Mesenchymal stem cell (in vitro differentiated cells and primary cell): ENCODE data around the gene LIMS2. TPM values are rescaled to one million over a fixed set of nuclear protein-coding genes. Genes with fewer than 3 reads are reported as not detected.

Experiments used
- DNase-seq: peaks from one replicate; pipeline ENCODE4 v3.0.0-alpha.2; 2013
- H2AFZ ChIP-seq: one replicate; pipeline ENCODE4 v1.6.1; 2013; ENCODE audit warnings: low read depth, mild to moderate bottlenecking, control low read depth, inconsistent platforms, low read length, moderate library complexity
- H2AK5ac ChIP-seq: 2 replicates; pipeline ENCODE4 v1.6.1; 2013; ENCODE audit warnings: low read length, moderate library complexity, mild to moderate bottlenecking, inconsistent platforms; ENCODE audit not compliant: severe bottlenecking
- H2BK120ac ChIP-seq: one replicate; pipeline ENCODE4 v1.6.1; 2013; ENCODE audit warnings: low read depth, mild to moderate bottlenecking, inconsistent platforms, low read length, moderate library complexity
- H2BK12ac ChIP-seq, 2 experiments: one replicate each; pipeline ENCODE4 v1.6.1; 2013; ENCODE audit warnings: inconsistent platforms in 2 of 2, low read length in 2 of 2, mild to moderate bottlenecking in 2 of 2, moderate library complexity in 2 of 2, control low read depth in 1 of 2
- H2BK15ac ChIP-seq: one replicate; pipeline ENCODE4 v1.6.1; 2013; ENCODE audit warnings: mild to moderate bottlenecking, low read depth, inconsistent platforms; ENCODE audit not compliant: poor library complexity, severe bottlenecking
- H2BK5ac ChIP-seq: 2 replicates; pipeline ENCODE4 v1.6.1; 2013; ENCODE audit warnings: low read depth, mild to moderate bottlenecking, low read length, control low read depth, inconsistent platforms; ENCODE audit not compliant: poor library complexity, severe bottlenecking
- H3K14ac ChIP-seq, 2 experiments: one replicate each; pipeline ENCODE4 v1.6.1; 2013; ENCODE audit warnings: inconsistent platforms in 2 of 2, low read length in 2 of 2, control low read depth in 1 of 2, mild to moderate bottlenecking in 1 of 2, moderate library complexity in 1 of 2
- H3K18ac ChIP-seq, 2 experiments: one replicate each; pipeline ENCODE4 v1.6.1; 2013; ENCODE audit warnings: inconsistent platforms in 2 of 2, low read length in 2 of 2, control low read depth in 1 of 2, low read depth in 1 of 2, mild to moderate bottlenecking in 1 of 2
- H3K23ac ChIP-seq, 2 experiments: one replicate each; pipeline ENCODE4 v1.6.1; 2013; ENCODE audit warnings: inconsistent platforms in 2 of 2, low read length in 2 of 2, mild to moderate bottlenecking in 2 of 2, moderate library complexity in 2 of 2, control low read depth in 1 of 2
- H3K27ac ChIP-seq: 2 replicates; pipeline ENCODE4 v1.5.1; 2013; ENCODE audit warnings: mild to moderate bottlenecking, moderate library complexity, low read length, control low read depth, inconsistent platforms; ENCODE audit not compliant: poor library complexity, severe bottlenecking
- H3K27me3 ChIP-seq, 2 experiments: 2 replicates each; pipeline versions ENCODE4 v1.6.1 to v1.7.0; 2013; ENCODE audit warnings: low read length in 2 of 2, mild to moderate bottlenecking in 2 of 2, moderate library complexity in 2 of 2, control low read depth in 1 of 2, inconsistent platforms in 1 of 2; ENCODE audit not compliant: control insufficient read depth in 1 of 2, insufficient read depth in 1 of 2
- H3K36me3 ChIP-seq, 2 experiments: 2 replicates each; pipeline versions ENCODE4 v1.6.1 to v1.7.0; 2013; ENCODE audit warnings: low read length in 2 of 2, control low read depth in 1 of 2, inconsistent platforms in 1 of 2, low read depth in 1 of 2, mild to moderate bottlenecking in 1 of 2; ENCODE audit not compliant: insufficient read depth in 2 of 2, control insufficient read depth in 1 of 2
- H3K4ac ChIP-seq, 2 experiments: one replicate each; pipeline ENCODE4 v1.6.1; 2013; ENCODE audit warnings: inconsistent platforms in 2 of 2, low read length in 2 of 2, mild to moderate bottlenecking in 2 of 2, moderate library complexity in 2 of 2, control low read depth in 1 of 2, low read depth in 1 of 2
- H3K4me1 ChIP-seq: 2 replicates; pipeline ENCODE4 v1.6.1; 2013; ENCODE audit warnings: low read depth, low read length, control low read depth; ENCODE audit not compliant: control insufficient read depth, insufficient read depth
- H3K4me2 ChIP-seq: 2 replicates; pipeline ENCODE4 v1.6.1; 2013; ENCODE audit warnings: low read length, mild to moderate bottlenecking, inconsistent platforms; ENCODE audit not compliant: poor library complexity, severe bottlenecking
- H3K4me3 ChIP-seq, 2 experiments: 2 replicates each; pipeline versions ENCODE4 v1.5.1 to v1.7.0; 2013; ENCODE audit warnings: low read length in 2 of 2, mild to moderate bottlenecking in 2 of 2, control low read depth in 1 of 2, low read depth in 1 of 2; ENCODE audit not compliant: insufficient read depth in 1 of 2
- H3K79me1 ChIP-seq: replicated peaks from 2 replicates; pipeline ENCODE4 v1.6.1; 2013; ENCODE audit warnings: mild to moderate bottlenecking, control low read depth, low read length, inconsistent platforms; ENCODE audit not compliant: poor library complexity, severe bottlenecking
- H3K9ac ChIP-seq: 2 replicates; pipeline ENCODE4 v1.7.0; 2013; ENCODE audit warnings: mild to moderate bottlenecking, low read length, moderate library complexity
- H3K9me3 ChIP-seq: 2 replicates; pipeline ENCODE4 v1.7.0; 2013; ENCODE audit warnings: mild to moderate bottlenecking, low read length; ENCODE audit not compliant: control insufficient read depth
- H4K8ac ChIP-seq: one replicate; pipeline ENCODE4 v1.6.1; 2013; ENCODE audit warnings: inconsistent platforms, mild to moderate bottlenecking, low read length, moderate library complexity
- H4K91ac ChIP-seq: one replicate; pipeline ENCODE4 v1.6.1; 2013; ENCODE audit warnings: mild to moderate bottlenecking, low read length, inconsistent platforms
- WGBS: methylation state at CpG from one replicate; pipeline ENCODE4 v1.1.7; 2013; ENCODE audit warnings: mixed read lengths; 5-methylcytosine and 5-hydroxymethylcytosine counted together
- polyA plus RNA-seq, 2 experiments: library from polyadenylated mRNA; stranded (reverse); fragments of 200-250 nt; gene quantifications; one replicate each; pipeline ENCODE4 v1.2.3, GENCODE V29; 2013

Gene LIMS2
- 37.6 TPM for polyA plus RNA-seq (2013, experiment 1 of 2)
- polyA plus RNA-seq (2013, experiment 2 of 2): 36.4 TPM

DNA sequence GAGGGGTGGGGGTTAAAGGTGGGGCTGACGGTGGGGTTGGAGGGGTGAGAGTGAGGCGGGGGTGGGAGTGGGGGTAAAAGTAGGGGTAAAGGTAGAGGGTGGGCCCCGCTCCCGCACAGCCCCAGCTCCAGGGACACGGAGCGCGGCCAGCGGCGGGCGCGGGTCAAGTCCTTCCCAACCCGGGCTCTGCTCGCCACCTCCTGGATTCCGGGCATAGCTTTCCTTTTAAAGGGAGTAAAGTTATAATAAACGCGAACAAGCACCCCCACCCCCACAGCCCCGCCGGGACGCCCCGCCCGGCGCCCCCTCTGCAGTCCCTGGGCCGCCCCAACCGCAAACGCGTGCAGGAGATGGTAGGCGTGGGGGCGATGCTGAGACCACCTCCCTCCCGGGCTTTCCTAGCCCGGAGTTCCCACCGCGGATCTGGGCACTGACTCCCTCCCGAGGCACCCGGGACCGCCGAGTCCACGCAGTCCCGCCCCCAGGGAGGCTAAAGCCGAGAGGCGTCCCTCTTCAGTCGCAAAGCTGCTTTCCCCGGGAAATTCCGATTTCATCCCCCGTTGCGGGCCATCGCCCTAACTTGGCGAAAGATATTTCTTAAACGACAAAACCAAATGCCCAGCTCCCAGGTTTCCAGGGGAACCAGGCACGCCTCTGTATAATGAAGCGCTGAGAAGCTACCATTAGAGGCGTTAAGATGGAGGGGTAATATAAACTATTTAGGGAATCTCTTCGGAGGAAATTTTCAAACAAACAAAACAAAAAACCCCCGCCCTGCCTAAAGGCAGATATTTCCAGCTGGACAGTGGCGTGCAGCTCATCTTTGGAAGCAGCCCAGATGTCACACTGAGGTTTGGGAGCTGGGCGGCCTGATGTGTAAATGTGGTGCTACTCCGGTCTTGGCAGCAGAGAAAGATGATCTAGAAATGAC lies at the start of gene LIMS2:
LIMS2 (minus strand) TSS at position 200 of the 931 bp plus-strand sequence. CDS start 506 bp downstream, outside the sequence.
- Histone ChIP-seq H2AK5ac (no peak within 1 kb of the TSS), H4K91ac (peak within 1 kb of the TSS; percentile 88), H3K27ac (no peak within 1 kb of the TSS), H3K4me2 (peak within 1 kb of the TSS; percentile 98), H2BK5ac (peak within 1 kb of the TSS; percentile 24), H3K27me3 (peaks cover 23 to 52% of the 10 kb centered on the region in 2 experiments), H3K4me1 (peaks cover 26% of the 10 kb centered on the region), H3K4me3 (peak within 1 kb of the TSS; percentile 74 to 77), H3K4ac (peak within 1 kb of the TSS in 1 of 2 experiments; percentile 32), H3K79me1 (peaks cover 8% of the 10 kb centered on the region), H2AFZ (peak within 1 kb of the TSS; percentile 82), H2BK120ac (peak within 1 kb of the TSS; percentile 84), H2BK15ac (peak within 1 kb of the TSS; percentile 99), H2BK12ac (peak within 1 kb of the TSS in 1 of 2 experiments; percentile 56), H3K23ac (peak within 1 kb of the TSS in 1 of 2 experiments; percentile 64), H3K14ac (peak within 1 kb of the TSS in 1 of 2 experiments; percentile 63), H3K9ac (peak within 1 kb of the TSS; percentile 72), H3K36me3 (peaks cover 0 to 17% of the 10 kb centered on the region in 2 experiments), H4K8ac (peak within 1 kb of the TSS; percentile 76), H3K18ac (peak within 1 kb of the TSS; percentile 52 to 85), H3K9me3 (no peaks in the 10 kb centered on the region)
- DNase-seq: peak; percentile 71
- WGBS: 1% methylated on average over 35 of the region's 56 CpGs

DNA sequence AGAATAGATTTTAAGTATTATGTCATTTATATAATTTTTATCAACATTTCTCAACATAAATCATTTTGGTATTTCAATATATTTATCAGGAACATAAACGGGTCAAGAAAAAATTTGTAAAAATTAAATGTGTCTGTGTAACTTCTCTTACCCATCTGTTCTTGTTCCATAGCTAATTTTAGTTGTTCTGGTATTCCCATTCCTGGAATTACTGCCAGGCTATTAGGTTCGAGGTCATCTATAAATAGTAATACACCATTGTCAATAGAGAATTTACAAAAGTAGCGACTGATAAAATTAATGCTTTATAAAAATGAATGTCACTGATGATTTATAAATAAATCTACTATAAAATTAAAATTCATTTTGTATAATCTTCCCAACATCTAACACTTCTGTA lies 47.5 kb upstream of the LIMS2 start:
- peaks cover 20 to 68% of the 10 kb centered on the region in 2 experiments for H3K36me3 ChIP-seq
- no peak overlapping the region for H4K8ac ChIP-seq
- H3K23ac ChIP-seq: no peak overlapping the region
- H2BK5ac ChIP-seq: no peak overlapping the region
- no peak overlapping the region for H4K91ac ChIP-seq
- no peak overlapping the region for H2AFZ ChIP-seq
- H3K14ac ChIP-seq: no peak overlapping the region
- peaks cover 25% of the 10 kb centered on the region for H3K79me1 ChIP-seq
- H3K4me2 ChIP-seq: no peak overlapping the region
- WGBS: 83% methylated on average over 1 of the region's 3 CpGs
- no peak overlapping the region for H3K27ac ChIP-seq
- no peak overlapping the region for H2AK5ac ChIP-seq
- H3K4me3 ChIP-seq: no peak overlapping the region
- H3K9ac ChIP-seq: no peak overlapping the region
- no peak overlapping the region for H2BK120ac ChIP-seq
- no peak overlapping the region for H3K18ac ChIP-seq
- H3K4me1 ChIP-seq: no peaks in the 10 kb centered on the region
- no peak overlapping the region for H2BK12ac ChIP-seq
- H3K27me3 ChIP-seq: no peaks in the 10 kb centered on the region
- DNase-seq: no peak
- no peaks in the 10 kb centered on the region for H3K9me3 ChIP-seq
- H2BK15ac ChIP-seq: no peak overlapping the region
- H3K4ac ChIP-seq: no peak overlapping the region

- H2BK5ac ChIP-seq: no peak overlapping the region
- H3K23ac ChIP-seq: no peak overlapping the region
- H3K9ac ChIP-seq: no peak overlapping the region
- peak; percentile 29 for DNase-seq
- no peak overlapping the region for H2AK5ac ChIP-seq
- no peak overlapping the region for H3K18ac ChIP-seq
- no peaks in the 10 kb centered on the region for H3K4me1 ChIP-seq
- no peak overlapping the region for H3K14ac ChIP-seq
- no peaks in the 10 kb centered on the region for H3K27me3 ChIP-seq
- H4K8ac ChIP-seq: no peak overlapping the region
- no peak overlapping the region for H2BK15ac ChIP-seq
- H2AFZ ChIP-seq: no peak overlapping the region
- H3K36me3 ChIP-seq: peaks cover 22 to 73% of the 10 kb centered on the region in 2 experiments
- H3K27ac ChIP-seq: peak overlapping the region; percentile 72
- H2BK12ac ChIP-seq: no peak overlapping the region
- no peak overlapping the region for H3K4me3 ChIP-seq
- H3K4ac ChIP-seq: no peak overlapping the region
- H3K9me3 ChIP-seq: no peaks in the 10 kb centered on the region
- H3K4me2 ChIP-seq: no peak overlapping the region
- H2BK120ac ChIP-seq: no peak overlapping the region
- H3K79me1 ChIP-seq: peaks cover 26% of the 10 kb centered on the region
- H4K91ac ChIP-seq: no peak overlapping the region
- WGBS: no CpG with 5 or more reads among the region's 2 CpGs
Measured at GRCh38 chr2:127721978-127722355, 46.6 kb upstream of the LIMS2 start.

DNA sequence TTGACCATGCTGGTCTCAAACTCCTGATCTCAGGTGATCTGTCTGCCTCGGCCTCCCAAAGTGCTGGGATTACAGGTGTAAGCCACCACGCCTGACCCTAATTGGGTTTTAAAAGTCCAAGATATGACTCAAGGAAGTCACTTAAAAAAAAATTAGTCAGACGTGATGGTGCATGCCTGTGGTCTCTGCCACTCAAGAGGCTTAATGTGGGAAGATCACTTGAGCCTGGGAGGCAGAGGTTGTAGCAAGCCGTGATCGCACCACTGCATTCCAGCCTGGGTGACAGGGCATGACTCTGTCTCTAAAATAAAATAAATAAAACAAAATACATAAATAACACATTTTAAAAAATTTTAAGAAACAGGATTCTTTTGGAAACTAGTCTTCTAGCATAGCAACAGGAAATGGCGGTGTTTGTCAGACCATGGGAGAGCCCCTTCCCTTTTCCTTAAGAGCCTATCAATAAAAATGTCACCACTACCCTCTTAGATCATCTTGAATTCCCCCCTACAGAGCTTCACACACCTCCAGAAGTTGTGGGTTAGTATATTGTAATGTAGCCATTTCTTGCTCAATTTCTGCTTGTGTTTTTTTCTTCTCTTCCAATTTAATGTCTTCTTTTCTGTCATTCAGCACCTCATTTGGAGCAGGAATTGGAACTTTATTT lies 46.1 kb upstream of the LIMS2 start:
- Histone ChIP-seq H3K9me3 (no peaks in the 10 kb centered on the region), H2BK5ac (no peak overlapping the region), H2AK5ac (no peak overlapping the region), H2BK15ac (no peak overlapping the region), H3K9ac (no peak overlapping the region), H3K36me3 (peaks cover 26 to 79% of the 10 kb centered on the region in 2 experiments), H3K4ac (no peak overlapping the region), H3K4me2 (no peak overlapping the region), H3K14ac (no peak overlapping the region), H3K18ac (no peak overlapping the region), H2AFZ (no peak overlapping the region), H4K8ac (no peak overlapping the region), H3K4me3 (no peak overlapping the region), H2BK12ac (no peak overlapping the region), H3K23ac (no peak overlapping the region), H3K4me1 (no peaks in the 10 kb centered on the region), H4K91ac (no peak overlapping the region), H2BK120ac (no peak overlapping the region), H3K79me1 (peaks cover 29% of the 10 kb centered on the region), H3K27ac (peak overlapping the region; percentile 72), H3K27me3 (no peaks in the 10 kb centered on the region)
- WGBS: 35% methylated on average over 4 of the region's 6 CpGs
- peak; percentile 82 for DNase-seq
